HepG2 (cell line): ENCODE results near the gene GSC2. TPM values are rescaled to one million over a fixed set of nuclear protein-coding genes. Genes with fewer than 3 reads are reported as not detected.

Source experiments
- ATAC-seq: fragments of 200-7000 bp; cut with Tn5 transposase; 3 replicates; pipeline ENCODE4 v1.9.1; 2020; ENCODE audit warnings: mild to moderate bottlenecking, moderate library complexity
- BruUV-seq: library from RNA; stranded (reverse); fragments of 400-500 nt; replicated peaks from 2 replicates; lab custom pipeline; 2021; lab: Mats Ljungman, UMichigan
- CTCF ChIA-PET: fragments of 300-600 bp; formaldehyde crosslinking; extraction: SDS; loops from one replicate; lab custom pipeline; 2021; ENCODE audit warnings: low total read pairs, inconsistent platforms, low intra/inter-chr PET ratio; lab: Yijun Ruan, JAX
- POLR2A ChIA-PET: fragments of 350-600 bp; sonication (Branson Sonifier 250); formaldehyde crosslinking; loops from one replicate; lab custom pipeline; 2020; ENCODE audit warnings: antibody characterized with exemption, inconsistent platforms; lab: Yijun Ruan, JAX
- DNase-seq: peaks from one replicate; pipeline ENCODE4 v3.0.0-alpha.2; 2015; ENCODE audit warnings: low spot score
- FAIRE-seq: peaks from 3 replicates; lab custom pipeline; 2011; peaks lifted over from hg19 to GRCh38; lab: Jason Lieb, UNC
- H2AFZ ChIP-seq: one replicate; pipeline ENCODE4 v1.6.1; 2011; ENCODE audit warnings: low read length, inconsistent platforms
- H3K27ac ChIP-seq: fragments of 300-600 bp; 3 replicates; pipeline ENCODE4 v1.8.0; 2011; ENCODE audit warnings: mixed run types, mild to moderate bottlenecking, mixed read lengths, low read length, inconsistent platforms; ENCODE audit not compliant: insufficient read depth; ENCODE audit errors: extremely low read length
- H3K27me3 ChIP-seq, 2 experiments: fragments of 200-600 bp in 1 of 2; 2 replicates in 1 of 2; 3 replicates in 1 of 2; pipeline versions ENCODE4 v1.6.0 to v1.8.0; 2011; ENCODE audit warnings: low read length in 2 of 2, mild to moderate bottlenecking in 2 of 2, moderate library complexity in 2 of 2, inconsistent platforms in 1 of 2; ENCODE audit not compliant: insufficient read depth in 2 of 2, control insufficient read depth in 1 of 2
- H3K36me3 ChIP-seq, 2 experiments: fragments of 200-600 bp in 1 of 2; replicated peaks in 1 of 2; 2 replicates in 1 of 2; 3 replicates in 1 of 2; pipeline versions ENCODE4 v1.5.1 to v1.8.0; 2011; ENCODE audit warnings: low read length in 2 of 2, inconsistent platforms in 1 of 2; ENCODE audit not compliant: insufficient read depth in 2 of 2, control insufficient read depth in 1 of 2
- H3K4me1 ChIP-seq: 2 replicates; pipeline ENCODE4 v1.5.1; 2012; ENCODE audit warnings: low read length, inconsistent platforms; ENCODE audit not compliant: insufficient read depth
- H3K4me2 ChIP-seq: 2 replicates; pipeline ENCODE4 v1.6.0; 2011; ENCODE audit warnings: low read depth, low read length, inconsistent platforms
- H3K4me3 ChIP-seq, 3 experiments: fragments of 200-600 bp in 1 of 3; sonication (generic), shearing (Covaris generic) in 1 of 3; replicated peaks in 1 of 3; 2 replicates each; pipeline ENCODE4 v1.5.1; 2011 to 2016; ENCODE audit warnings: low read length in 3 of 3, inconsistent platforms in 2 of 3, low read depth in 2 of 3, mild to moderate bottlenecking in 2 of 3, control low read depth in 1 of 3, mixed read lengths in 1 of 3; ENCODE audit not compliant: insufficient read depth in 1 of 3
- H3K79me2 ChIP-seq: one replicate; pipeline ENCODE4 v1.6.1; 2011; ENCODE audit warnings: low read length, inconsistent platforms; ENCODE audit not compliant: insufficient read depth
- H3K9ac ChIP-seq: 2 replicates; pipeline ENCODE4 v1.6.0; 2011; ENCODE audit warnings: mild to moderate bottlenecking, low read depth, low read length, inconsistent platforms; ENCODE audit not compliant: insufficient read depth
- H3K9me3 ChIP-seq: 2 replicates; pipeline ENCODE4 v1.5.1; 2012; ENCODE audit warnings: mild to moderate bottlenecking, low read length
- H4K20me1 ChIP-seq: 2 replicates; pipeline ENCODE4 v1.6.0; 2011; ENCODE audit warnings: inconsistent platforms, mild to moderate bottlenecking, low read length, moderate library complexity; ENCODE audit not compliant: insufficient read depth
- EP300 ChIP-seq, 3 experiments: sonication (generic) in 1 of 3; formaldehyde crosslinking in 1 of 3; IDR thresholded peaks; 2 replicates each; pipeline versions ENCODE4 v1.5.1 to v1.6.1; 2011 to 2020; ENCODE audit warnings: low read depth in 2 of 3, low read length in 2 of 3, borderline replicate concordance in 1 of 3, improper control_type of control experiment in 1 of 3, mild to moderate bottlenecking in 1 of 3, missing genetic modification reagents in 1 of 3, moderate library complexity in 1 of 3
- GPN1 ChIP-seq: sonication (generic); formaldehyde crosslinking; IDR thresholded peaks from 2 replicates; pipeline ENCODE4 v1.5.1; 2020; ENCODE audit warnings: missing genetic modification reagents, borderline replicate concordance
- GTF2F1 ChIP-seq: fragments of 150-350 bp; IDR thresholded peaks from 2 replicates; pipeline ENCODE4 v1.6.1; 2014; ENCODE audit warnings: low read length
- HNRNPLL ChIP-seq: fragments of 200-400 bp; formaldehyde crosslinking; IDR thresholded peaks from 2 replicates; pipeline ENCODE4 v1.6.1; 2017; ENCODE audit warnings: mild to moderate bottlenecking, low read depth, low read length; ENCODE audit not compliant: poor library complexity, severe bottlenecking
- JDP2 ChIP-seq: sonication (generic); formaldehyde crosslinking; IDR thresholded peaks from 2 replicates; pipeline ENCODE4 v1.8.1; 2022; ENCODE audit warnings: missing genetic modification reagents, borderline replicate concordance
- MLLT10 ChIP-seq: sonication (generic); formaldehyde crosslinking; IDR thresholded peaks from 2 replicates; pipeline ENCODE4 v1.4.0; 2020; ENCODE audit warnings: missing genetic modification reagents
- NR3C1 ChIP-seq: sonication (generic); formaldehyde crosslinking; IDR thresholded peaks from 2 replicates; pipeline ENCODE4 v1.4.0; 2020; ENCODE audit warnings: missing genetic modification reagents
- XRCC5 ChIP-seq: fragments of 200-400 bp; formaldehyde crosslinking; optimal IDR thresholded peaks from 2 replicates; pipeline ENCODE3; 2017; ENCODE audit warnings: mild to moderate bottlenecking, low read length
- ZBTB42 ChIP-seq: sonication (generic); formaldehyde crosslinking; IDR thresholded peaks from 2 replicates; pipeline ENCODE4 v1.5.0; 2020; ENCODE audit warnings: mild to moderate bottlenecking, missing genetic modification reagents
- ZFP36L2 ChIP-seq: sonication (generic); formaldehyde crosslinking; IDR thresholded peaks from 2 replicates; pipeline ENCODE4 v1.4.0; 2020; ENCODE audit warnings: missing genetic modification reagents
- ZFP37 ChIP-seq: sonication (generic); formaldehyde crosslinking; IDR thresholded peaks from 2 replicates; pipeline ENCODE4 v1.4.0; 2020; ENCODE audit warnings: missing genetic modification reagents, borderline replicate concordance
- ZNF12 ChIP-seq: sonication (generic); formaldehyde crosslinking; IDR thresholded peaks from 2 replicates; pipeline ENCODE4 v1.5.0; 2020; ENCODE audit warnings: missing genetic modification reagents
- ZNF33B ChIP-seq: sonication (generic); formaldehyde crosslinking; IDR thresholded peaks from 2 replicates; pipeline ENCODE4 v1.5.1; 2020; ENCODE audit warnings: mild to moderate bottlenecking, missing genetic modification reagents
- ZNF530 ChIP-seq: sonication (generic); formaldehyde crosslinking; IDR thresholded peaks from 2 replicates; pipeline ENCODE4 v1.5.0; 2020; ENCODE audit warnings: low read depth, mild to moderate bottlenecking, missing genetic modification reagents
- ZNF674 ChIP-seq: sonication (generic); formaldehyde crosslinking; IDR thresholded peaks from 2 replicates; pipeline ENCODE4 v1.5.0; 2020; ENCODE audit warnings: low read depth, mild to moderate bottlenecking, missing genetic modification reagents
- ZNF768 ChIP-seq: sonication (generic); formaldehyde crosslinking; IDR thresholded peaks from 2 replicates; pipeline ENCODE4 v1.4.0; 2020; ENCODE audit warnings: missing genetic modification reagents
- ZNF775 ChIP-seq: sonication (generic); formaldehyde crosslinking; IDR thresholded peaks from 2 replicates; pipeline ENCODE4 v1.4.0; 2020; ENCODE audit warnings: missing genetic modification reagents, mild to moderate bottlenecking, moderate library complexity, borderline replicate concordance
- ZSCAN12 ChIP-seq: sonication (generic); formaldehyde crosslinking; IDR thresholded peaks from 2 replicates; pipeline ENCODE4 v1.9.0; 2021; ENCODE audit warnings: mild to moderate bottlenecking, missing genetic modification reagents
- WGBS: methylation state at CpG from one replicate; pipeline ENCODE4 v1.1.6; 2017; ENCODE audit warnings: low lambda C conversion rate; 5-methylcytosine and 5-hydroxymethylcytosine counted together
- in situ Hi-C: cut with HindIII; loops from 2 replicates; pipeline ENCODE4 v1.10.0; 2017; ENCODE audit warnings: low pct_unique_long_range_greater_than_20kb; ENCODE audit not compliant: extremely low pct_ligation_motif_present
- intact Hi-C: fragments of 100-400 bp; cut with micrococcal nuclease; formaldehyde crosslinking; loops from one replicate; pipeline ENCODE4 v1.10.0; 2022; ENCODE audit not compliant: unreplicated experiment
- polyA plus RNA-seq, 8 experiments: library from polyadenylated mRNA; depleted of rRNA in 3 of 8; stranded (reverse) in 7 of 8; unstranded in 1 of 8; fragments of >200 nt; fragmentation: Illumina TruSeq in 4 of 8; extraction: Trizol in 4 of 8; gene quantifications; 2 replicates each; pipeline versions ENCODE4 v1.2.1 to v1.2.3, GENCODE V29; 2011 to 2016; ENCODE audit warnings: low read depth in 4 of 8, missing spikeins in 1 of 8, mixed read lengths in 1 of 8; ENCODE audit not compliant: insufficient read depth in 1 of 8
- total RNA-seq, 5 experiments: library from RNA; depleted of rRNA; stranded (reverse); fragments of >200 nt; fragmentation: Illumina TruSeq; extraction: Trizol; gene quantifications; 2 replicates each; pipeline ENCODE4 v1.2.3, GENCODE V29; 2016; ENCODE audit warnings: low read depth in 1 of 5
- TF ChIP-seq, protein P1 (sequence below): sonication (generic); formaldehyde crosslinking; IDR thresholded peaks from 2 replicates; pipeline ENCODE4 v1.5.0; 2020; ENCODE audit warnings: mild to moderate bottlenecking, low read depth, missing genetic modification reagents, borderline replicate concordance
- TF ChIP-seq, protein P2 (sequence below): sonication (generic); formaldehyde crosslinking; IDR thresholded peaks from 2 replicates; pipeline ENCODE4 v1.8.0; 2022; ENCODE audit warnings: missing genetic modification reagents, low read depth, mild to moderate bottlenecking, borderline replicate concordance
- TF ChIP-seq, protein P3 (sequence below): sonication (generic); formaldehyde crosslinking; IDR thresholded peaks from 2 replicates; pipeline ENCODE4 v1.4.0; 2020; ENCODE audit warnings: mild to moderate bottlenecking, low read depth, missing genetic modification reagents

GSC2 gene
- total and polyA plus RNA-seq, 2 of the 13 experiments (the other 11 are each of a cell fraction or from before 2014, with no cell fraction given) = not detected

DNA sequence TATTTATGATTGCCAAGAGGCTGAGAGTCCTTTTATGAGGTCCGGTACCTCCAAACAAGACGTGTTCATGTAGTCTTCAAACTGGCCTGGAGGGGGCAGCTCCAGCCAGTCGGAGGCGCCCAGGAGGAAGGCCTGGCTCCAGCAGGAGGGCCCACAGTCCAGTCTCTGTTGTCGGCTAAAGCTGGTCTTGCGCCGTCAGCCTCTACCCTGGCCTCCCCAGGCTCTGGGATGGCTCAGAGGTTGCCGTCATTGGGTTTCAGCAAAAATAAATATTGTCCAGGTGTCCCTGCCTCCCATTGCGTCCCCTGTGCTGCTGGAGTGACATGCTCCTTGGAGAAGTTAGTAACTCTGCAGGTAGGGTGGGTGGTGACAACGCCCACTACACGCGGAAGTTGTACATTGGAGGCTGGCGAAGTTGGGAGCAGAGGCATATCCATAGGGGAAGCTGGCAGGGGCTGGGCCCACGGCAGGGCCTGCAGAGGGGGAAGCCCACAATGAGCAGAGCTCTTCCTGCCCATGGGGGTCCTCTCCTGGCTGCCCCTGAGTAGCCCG is 29.5 kb upstream of the GSC2 start:
- FAIRE-seq = peak; percentile 73
- peak; percentile 91 for TF ChIP-seq ZNF768 (CRISPR knock-in tag)
- TF ChIP-seq ZSCAN12 (CRISPR knock-in tag) = no peak
- no peak for TF ChIP-seq ZNF12 (CRISPR knock-in tag)
- no peak for TF ChIP-seq JDP2 (CRISPR knock-in tag)
- TF ChIP-seq ZNF33B (CRISPR knock-in tag) = no peak
- TF ChIP-seq, protein P1, sequence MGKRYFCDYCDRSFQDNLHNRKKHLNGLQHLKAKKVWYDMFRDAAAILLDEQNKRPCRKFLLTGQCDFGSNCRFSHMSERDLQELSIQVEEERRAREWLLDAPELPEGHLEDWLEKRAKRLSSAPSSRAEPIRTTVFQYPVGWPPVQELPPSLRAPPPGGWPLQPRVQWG = no peak
- TF ChIP-seq ZFP37 (CRISPR knock-in tag) = no peak
- TF ChIP-seq ZNF775 (CRISPR knock-in tag) = no peak
- TF ChIP-seq, protein P2, sequence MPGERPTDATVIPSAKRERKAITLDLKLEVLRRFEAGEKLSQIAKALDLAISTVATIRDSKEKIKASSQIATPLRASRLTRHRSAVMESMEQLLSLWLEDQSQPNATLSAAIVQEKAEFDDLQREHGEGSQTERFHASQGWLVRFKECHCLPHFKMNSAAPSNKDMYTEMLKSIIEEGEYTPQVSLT = no peak
- no peak for TF ChIP-seq ZFP36L2
- TF ChIP-seq XRCC5 = peak; percentile 48
- no peak for TF ChIP-seq ZNF674 (CRISPR knock-in tag)
- TF ChIP-seq EP300 (IDR thresholded peaks at IDR 0.05; ENCODE audit: low read depth in 2 of 2, low read length in 2 of 2) = no peak
- TF ChIP-seq EP300 (CRISPR knock-in tag; IDR thresholded peaks at IDR 0.05; ENCODE audit: borderline replicate concordance) = no peak
- TF ChIP-seq, protein P3, sequence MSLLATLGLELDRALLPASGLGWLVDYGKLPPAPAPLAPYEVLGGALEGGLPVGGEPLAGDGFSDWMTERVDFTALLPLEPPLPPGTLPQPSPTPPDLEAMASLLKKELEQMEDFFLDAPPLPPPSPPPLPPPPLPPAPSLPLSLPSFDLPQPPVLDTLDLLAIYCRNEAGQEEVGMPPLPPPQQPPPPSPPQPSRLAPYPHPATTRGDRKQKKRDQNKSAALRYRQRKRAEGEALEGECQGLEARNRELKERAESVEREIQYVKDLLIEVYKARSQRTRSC (CRISPR knock-in tag) = no peak
- peak; percentile 14 for TF ChIP-seq HNRNPLL
- no peak for TF ChIP-seq GTF2F1
- TF ChIP-seq NR3C1 = no peak
- no peak for TF ChIP-seq GPN1 (CRISPR knock-in tag)
- TF ChIP-seq ZBTB42 (CRISPR knock-in tag) = 0 out of 2 replicates have a peak, but pooled peaks have one; percentile 13
- TF ChIP-seq MLLT10 (CRISPR knock-in tag) = no peak
- no peak for TF ChIP-seq ZNF530

More for the DNA sequence above, 29.5 kb upstream of the GSC2 start:
- CTCF ChIA-PET = no interaction called here
- intact Hi-C loops (loop anchor here (1.0 to 5.0 kb wide), 2 partner anchors 111 to 253 kb away; partner anchors contain the start of genes HIRA and MRPL40), in situ Hi-C loops (loop anchor here (5.0 kb wide), 1 partner anchor 113 kb away; the partner anchor contains the start of gene CLTCL1)
- no peak overlapping the region for H2AFZ ChIP-seq
- H3K4me3 ChIP-seq = peak overlapping the region; percentile 79 to 94 (median 92)
- peak overlapping the region; percentile 94 for H3K27ac ChIP-seq
- POLR2A ChIA-PET = interaction anchor here (1.0 to 3.6 kb wide), 10 partner anchors 13 to 300 kb away, joined by 3 to 22 read pairs (median 6); partner anchors contain the start of genes C22orf39, CDC45, CLTCL1 and DGCR2
- ATAC-seq (peak; percentile 60), DNase-seq (peak; percentile 66)
- peak overlapping the region; percentile 90 for H3K9ac ChIP-seq
- H3K27me3 ChIP-seq = no peaks in the 10 kb centered on the region
- 44% methylated on average over 7 of the region's 15 CpGs for WGBS
- BruUV-seq = no TSS peak
- peaks cover 10% of the 10 kb centered on the region; the same call in 1 of the 2 replicates for H4K20me1 ChIP-seq
- peaks cover 47% of the 10 kb centered on the region for H3K4me1 ChIP-seq
- peak overlapping the region; percentile 96 for H3K4me2 ChIP-seq
- H3K36me3 ChIP-seq = peaks cover 3 to 15% of the 10 kb centered on the region in 2 experiments; a peak in 3 of 5 replicates
- H3K79me2 ChIP-seq = peaks cover 13% of the 10 kb centered on the region
- H3K9me3 ChIP-seq = no peaks in the 10 kb centered on the region
